Naive B cell (primary cell): ENCODE measurements around the gene CIAPIN1. TPM values are rescaled to one million over a fixed set of nuclear protein-coding genes. Genes with fewer than 3 reads are reported as not detected.
"Not testable (repeated sequence)": the region's sequence is repeated elsewhere in the genome, so short reads cannot be mapped to it uniquely, and the experiment has no call there.

ENCODE experiments used
- ATAC-seq, 2 donors: fragments of 150-1000 bp; cut with Tn5 transposase; 2 replicates each; pipeline ENCODE4 v1.10.0; 2021; ENCODE audit warnings: low read depth in 2 of 2, mild to moderate bottlenecking in 2 of 2, moderate library complexity in 2 of 2
- DNase-seq: peaks from one replicate; pipeline ENCODE4 v3.0.0; 2022
- H3K27ac Mint-ChIP-seq, 6 donors: one replicate each; pipeline ENCODE4 v1.8.0; 2020 to 2022; ENCODE audit warnings: mild to moderate bottlenecking in 6 of 6, mixed read lengths in 6 of 6, moderate library complexity in 5 of 6, inconsistent platforms in 2 of 6
- H3K27me3 Mint-ChIP-seq, 3 donors: one replicate each; pipeline ENCODE4 v1.8.0; 2021 to 2022; ENCODE audit warnings: mixed read lengths in 3 of 3, mild to moderate bottlenecking in 1 of 3
- H3K36me3 Mint-ChIP-seq, 2 donors: one replicate each; pipeline ENCODE4 v1.8.0; 2020 to 2022; ENCODE audit warnings: mixed read lengths in 2 of 2, inconsistent platforms in 1 of 2, mild to moderate bottlenecking in 1 of 2
- H3K4me1 Mint-ChIP-seq, 3 donors: one replicate each; pipeline ENCODE4 v1.8.0; 2020 to 2022; ENCODE audit warnings: mixed read lengths in 3 of 3, inconsistent platforms in 1 of 3, mild to moderate bottlenecking in 1 of 3, moderate library complexity in 1 of 3
- H3K4me3 Mint-ChIP-seq, 8 donors: one replicate each; pipeline ENCODE4 v1.8.0; 2020 to 2022; ENCODE audit warnings: mild to moderate bottlenecking in 8 of 8, mixed read lengths in 8 of 8, moderate library complexity in 8 of 8, inconsistent platforms in 2 of 8
- H3K9me3 Mint-ChIP-seq, 7 donors: one replicate each; pipeline ENCODE4 v1.8.0; 2020 to 2022; ENCODE audit warnings: mixed read lengths in 7 of 7, mild to moderate bottlenecking in 5 of 7, inconsistent platforms in 2 of 7, moderate library complexity in 1 of 7
- polyA plus RNA-seq, 6 donors: library from polyadenylated mRNA; unstranded; fragments of 300-500 nt; fragmentation: Illumina TruSeq; gene quantifications; one replicate each; pipeline ENCODE4 v1.2.3, GENCODE V29; 2021; ENCODE audit warnings: low read depth in 6 of 6

The CIAPIN1 gene
- polyA plus RNA-seq, 6 donors from 2014 or later = 33.4 to 67.2 (median 40.9) TPM

- peaks cover 4 to 11% of the 10 kb centered on the region in 2 donors for H3K36me3 Mint-ChIP-seq
- H3K4me3 Mint-ChIP-seq = peak overlapping the region in 6 of 8 donors; percentile 40 to 88 (median 64)
- DNase-seq (no peak), ATAC-seq (no peak)
- H3K9me3 Mint-ChIP-seq = peaks cover 0 to 12% (median under 1%) of the 10 kb centered on the region in 7 donors
- H3K27ac Mint-ChIP-seq = peak overlapping the region in 1 of 6 donors; percentile 33
- H3K4me1 Mint-ChIP-seq = peaks cover 11 to 24% (median 15%) of the 10 kb centered on the region in 3 donors
- H3K27me3 Mint-ChIP-seq = no peaks in the 10 kb centered on the region
These were observed 1.7 kb downstream of the CIAPIN1 start for GRCh38 chr16:57445510-57445909.

DNA sequence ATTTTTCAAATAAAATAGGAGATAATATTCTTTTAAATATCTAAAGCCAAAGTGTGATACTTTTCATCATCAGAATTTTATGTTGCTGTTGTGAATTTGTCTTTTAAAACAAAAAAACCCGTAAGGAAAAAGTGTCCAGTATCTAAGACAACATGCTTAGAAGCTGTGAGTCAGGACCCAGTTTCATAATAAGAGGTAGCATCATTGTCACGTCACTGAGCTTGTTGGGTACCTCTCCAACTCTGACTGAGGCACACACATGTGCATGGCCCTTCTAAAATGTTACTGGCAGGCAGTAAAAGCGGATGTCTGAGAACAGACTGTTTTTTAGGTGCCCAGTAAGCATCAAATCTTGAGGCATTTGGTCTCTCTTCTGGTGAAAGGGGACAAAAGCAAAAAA is 2.5 kb downstream of the CIAPIN1 start:
- no peak overlapping the region for H3K27ac Mint-ChIP-seq

DNA sequence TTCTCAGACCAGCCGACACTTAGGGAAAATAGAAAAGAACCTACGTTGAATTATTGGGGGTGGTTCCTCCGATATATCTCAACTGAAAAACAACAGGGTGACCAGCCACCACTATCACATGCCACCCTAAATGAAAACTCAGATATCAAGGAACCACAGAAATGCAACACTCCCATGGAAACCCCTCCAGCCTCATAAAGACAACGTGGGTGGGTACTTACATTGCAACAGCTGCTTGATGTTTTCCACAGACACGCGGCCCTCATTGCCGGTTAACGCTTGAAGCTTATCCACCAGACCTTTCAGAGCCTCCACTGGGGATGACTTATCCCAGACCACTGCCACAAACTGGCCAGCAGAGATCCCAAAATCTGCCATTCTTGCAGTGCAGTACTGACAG is 6.6 kb downstream of the CIAPIN1 start:
- not testable (repeated sequence) for ATAC-seq, DNase-seq, H3K27me3 Mint-ChIP-seq, H3K27ac Mint-ChIP-seq, H3K4me1 Mint-ChIP-seq
- peak overlapping the region in 1 of 8 donors; percentile 3 for H3K4me3 Mint-ChIP-seq
- H3K36me3 Mint-ChIP-seq = peaks cover 27 to 39% of the 10 kb centered on the region in 2 donors
- peaks cover 0 to 30% (median 11%) of the 10 kb centered on the region in 7 donors for H3K9me3 Mint-ChIP-seq

More for the DNA sequence above, 2.5 kb downstream of the CIAPIN1 start:
- ATAC-seq = no peak
- no peak for DNase-seq
- peak overlapping the region in 2 of 8 donors; percentile 51 to 69 for H3K4me3 Mint-ChIP-seq
- H3K36me3 Mint-ChIP-seq = peaks cover 12 to 19% of the 10 kb centered on the region in 2 donors
- no peaks in the 10 kb centered on the region for H3K27me3 Mint-ChIP-seq
- peaks cover 10 to 24% (median 15%) of the 10 kb centered on the region in 3 donors for H3K4me1 Mint-ChIP-seq
- peaks cover 0 to 20% (median 8%) of the 10 kb centered on the region in 7 donors for H3K9me3 Mint-ChIP-seq

DNA sequence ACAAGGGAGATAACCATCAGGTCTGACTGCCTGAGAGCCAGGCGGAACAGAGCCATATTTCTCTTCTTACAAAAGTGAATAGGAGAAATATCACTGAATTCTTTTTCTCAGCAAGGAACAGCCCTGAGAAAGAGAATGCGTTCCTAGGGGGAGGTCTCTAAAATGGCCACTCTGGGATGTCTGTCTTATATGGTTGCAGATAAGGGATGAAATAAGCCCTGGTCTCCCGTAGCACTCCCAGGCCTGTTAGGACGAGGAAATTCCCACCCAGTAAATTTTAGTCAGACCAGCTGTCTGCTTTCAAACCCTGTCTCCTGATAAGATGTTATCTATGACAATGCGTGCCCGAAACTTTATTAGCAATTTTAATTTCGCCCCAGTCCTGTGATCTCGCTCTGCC is 7.2 kb downstream of the CIAPIN1 start:
- DNase-seq, H3K4me1 Mint-ChIP-seq, ATAC-seq, H3K27me3 Mint-ChIP-seq: not testable (repeated sequence)
- Mint-ChIP-seq H3K36me3 (peaks cover 28 to 39% of the 10 kb centered on the region in 2 donors), H3K4me3 (peak overlapping the region in 2 of 8 donors; percentile 3), H3K27ac (peak overlapping the region in 1 of 6 donors; percentile 21), H3K9me3 (peaks cover 0 to 30% (median 11%) of the 10 kb centered on the region in 7 donors)

DNA sequence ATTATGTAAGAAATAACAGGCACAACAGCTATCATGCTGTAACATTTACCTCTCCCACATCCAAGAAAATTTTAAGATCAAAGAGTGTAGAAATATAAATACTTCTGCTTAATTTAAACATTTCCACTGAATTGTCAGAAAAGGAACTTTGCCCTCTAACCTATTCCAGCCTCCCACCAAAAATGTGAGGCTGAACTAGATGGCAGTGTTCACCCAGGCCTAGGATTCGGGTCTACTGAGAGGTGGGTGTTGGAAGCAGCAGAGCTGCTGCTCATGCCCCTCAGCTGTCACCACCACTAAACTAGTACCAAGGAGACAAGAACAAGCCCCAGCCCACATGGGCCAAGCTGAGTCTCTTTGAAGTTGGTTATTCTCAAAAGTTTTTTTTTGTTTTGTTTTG is 11.3 kb downstream of the CIAPIN1 start:
- Mint-ChIP-seq H3K27ac (no peak overlapping the region), H3K4me3 (no peak overlapping the region), H3K27me3 (no peaks in the 10 kb centered on the region), H3K9me3 (peaks cover 0 to 21% (median 10%) of the 10 kb centered on the region in 7 donors), H3K36me3 (peaks cover 39 to 55% of the 10 kb centered on the region in 2 donors), H3K4me1 (no peaks in the 10 kb centered on the region)
- DNase-seq (no peak), ATAC-seq (no peak)

GRCh38 chr16:57434003-57434402 is 13.2 kb downstream of the CIAPIN1 start:
- H3K36me3 Mint-ChIP-seq = peaks cover 32 to 53% of the 10 kb centered on the region in 2 donors
- H3K4me1 Mint-ChIP-seq = no peaks in the 10 kb centered on the region
- H3K27ac Mint-ChIP-seq = no peak overlapping the region
- DNase-seq (no peak), ATAC-seq (no peak)
- H3K4me3 Mint-ChIP-seq = no peak overlapping the region
- no peaks in the 10 kb centered on the region for H3K27me3 Mint-ChIP-seq
- H3K9me3 Mint-ChIP-seq = peaks cover 0 to 3% (median 0%) of the 10 kb centered on the region in 7 donors

GRCh38 chr16:57432989-57433388 is 14.2 kb downstream of the CIAPIN1 start:
- Mint-ChIP-seq H3K4me3 (no peak overlapping the region), H3K27me3 (no peaks in the 10 kb centered on the region), H3K4me1 (no peaks in the 10 kb centered on the region), H3K27ac (no peak overlapping the region), H3K9me3 (no peaks in the 10 kb centered on the region), H3K36me3 (peaks cover 31 to 51% of the 10 kb centered on the region in 2 donors)
- no peak for DNase-seq
- no peak for ATAC-seq

GRCh38 chr16:57432505-57432904 is 14.7 kb downstream of the CIAPIN1 start:
- Mint-ChIP-seq H3K27ac (peak overlapping the region in 1 of 6 donors; percentile 33), H3K4me3 (no peak overlapping the region), H3K27me3 (no peaks in the 10 kb centered on the region), H3K4me1 (no peaks in the 10 kb centered on the region), H3K36me3 (peaks cover 33 to 55% of the 10 kb centered on the region in 2 donors), H3K9me3 (peaks cover 0 to under 1% (median 0%) of the 10 kb centered on the region in 7 donors)
- no peak for DNase-seq
- ATAC-seq = no peak

GRCh38 chr16:57430955-57431354 is 16.2 kb downstream of the CIAPIN1 start:
- no peaks in the 10 kb centered on the region for H3K27me3 Mint-ChIP-seq
- no peak for ATAC-seq
- H3K36me3 Mint-ChIP-seq = peaks cover 38 to 59% of the 10 kb centered on the region in 2 donors
- no peak overlapping the region for H3K27ac Mint-ChIP-seq
- H3K4me3 Mint-ChIP-seq = no peak overlapping the region
- DNase-seq = no peak
- peaks cover 0 to 1% (median 0%) of the 10 kb centered on the region in 7 donors for H3K9me3 Mint-ChIP-seq
- no peaks in the 10 kb centered on the region for H3K4me1 Mint-ChIP-seq

DNA sequence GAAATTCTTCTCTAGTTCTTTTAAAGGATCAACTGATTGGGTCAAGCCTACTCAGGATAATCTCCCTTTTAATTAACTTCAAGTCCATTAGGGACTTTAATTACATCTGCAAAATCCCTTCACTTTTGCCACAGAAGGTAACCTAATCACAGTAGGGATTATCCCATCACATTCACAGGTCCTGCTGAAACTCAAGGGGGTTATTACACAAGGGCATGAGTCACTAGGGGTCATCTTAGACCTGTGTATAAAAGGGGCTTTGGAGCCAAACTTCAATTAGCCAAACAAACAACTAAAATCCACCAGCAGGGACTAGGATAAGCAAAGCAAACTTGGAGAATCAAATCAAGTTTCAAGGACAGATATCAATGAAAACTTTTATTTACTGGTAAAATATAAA is 19.4 kb downstream of the CIAPIN1 start:
- Mint-ChIP-seq H3K27me3 (no peaks in the 10 kb centered on the region), H3K27ac (peak overlapping the region in 1 of 6 donors; percentile 86), H3K4me3 (no peak overlapping the region), H3K36me3 (peaks cover 38 to 40% of the 10 kb centered on the region in 2 donors), H3K9me3 (peaks cover 0 to 1% (median 0%) of the 10 kb centered on the region in 7 donors), H3K4me1 (no peaks in the 10 kb centered on the region)
- ATAC-seq (no peak), DNase-seq (no peak)

DNA sequence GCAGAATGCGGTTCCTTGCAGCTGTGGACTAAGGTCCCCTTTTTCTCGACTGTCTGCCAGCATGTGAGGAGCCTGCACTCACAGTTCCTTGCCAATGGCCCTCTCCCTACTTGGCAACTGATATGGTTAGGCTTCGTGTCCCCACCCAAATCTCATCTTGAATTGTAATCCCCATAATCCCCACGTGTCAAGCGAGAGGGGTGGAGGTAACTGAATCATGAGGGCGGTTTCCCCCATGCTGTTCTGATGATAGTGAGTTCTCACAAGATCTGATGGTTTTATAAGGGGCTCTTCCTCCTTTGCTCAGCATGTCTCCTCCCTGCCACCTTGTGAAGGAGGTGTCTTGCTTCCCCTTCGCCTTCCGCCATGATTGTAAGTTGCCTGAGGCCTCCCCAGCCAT is 19.9 kb downstream of the CIAPIN1 start:
- Mint-ChIP-seq H3K36me3 (peaks cover 38 to 40% of the 10 kb centered on the region in 2 donors), H3K4me3 (no peak overlapping the region), H3K27me3 (no peaks in the 10 kb centered on the region), H3K27ac (peak overlapping the region in 3 of 6 donors; percentile 54 to 86 (median 86)), H3K4me1 (no peaks in the 10 kb centered on the region), H3K9me3 (peaks cover 0 to 1% (median 0%) of the 10 kb centered on the region in 7 donors)
- ATAC-seq (no peak), DNase-seq (no peak)

- no peak for ATAC-seq
- H3K27ac Mint-ChIP-seq = no peak overlapping the region
- peaks cover 35 to 36% of the 10 kb centered on the region in 2 donors for H3K36me3 Mint-ChIP-seq
- H3K9me3 Mint-ChIP-seq = peaks cover 0 to 1% (median 0%) of the 10 kb centered on the region in 7 donors
- H3K4me3 Mint-ChIP-seq = no peak overlapping the region
- DNase-seq = no peak
- H3K27me3 Mint-ChIP-seq = no peaks in the 10 kb centered on the region
- H3K4me1 Mint-ChIP-seq = no peaks in the 10 kb centered on the region
These were observed 20.8 kb downstream of the CIAPIN1 start for GRCh38 chr16:57426356-57426755.

DNA sequence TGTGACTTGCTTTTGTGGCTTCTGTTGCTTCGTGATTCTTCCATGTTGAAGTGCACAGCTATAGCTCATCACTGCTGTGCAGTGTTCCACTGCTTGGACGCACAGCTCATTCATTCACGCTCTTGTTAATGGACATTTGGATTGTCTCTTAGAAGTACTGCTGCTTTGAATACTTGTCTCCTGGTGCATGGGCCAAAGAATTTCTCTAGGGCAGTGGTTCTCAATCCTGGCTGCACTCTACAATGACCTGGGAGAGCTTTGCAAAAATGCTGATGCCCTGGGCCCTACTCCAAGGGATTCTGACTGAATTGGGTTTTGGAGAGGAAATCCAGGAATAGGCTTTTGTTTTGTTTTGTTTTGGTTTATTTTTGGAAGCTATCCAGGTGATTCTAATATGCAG is 22.6 kb downstream of the CIAPIN1 start:
- DNase-seq = no peak
- Mint-ChIP-seq H3K27ac (no peak overlapping the region), H3K27me3 (no peaks in the 10 kb centered on the region), H3K36me3 (peaks cover 18 to 20% of the 10 kb centered on the region in 2 donors), H3K4me1 (peaks cover 0 to 2% (median 0%) of the 10 kb centered on the region in 3 donors), H3K4me3 (no peak overlapping the region), H3K9me3 (peaks cover 0 to 1% (median 0%) of the 10 kb centered on the region in 7 donors)
- ATAC-seq = no peak

DNA sequence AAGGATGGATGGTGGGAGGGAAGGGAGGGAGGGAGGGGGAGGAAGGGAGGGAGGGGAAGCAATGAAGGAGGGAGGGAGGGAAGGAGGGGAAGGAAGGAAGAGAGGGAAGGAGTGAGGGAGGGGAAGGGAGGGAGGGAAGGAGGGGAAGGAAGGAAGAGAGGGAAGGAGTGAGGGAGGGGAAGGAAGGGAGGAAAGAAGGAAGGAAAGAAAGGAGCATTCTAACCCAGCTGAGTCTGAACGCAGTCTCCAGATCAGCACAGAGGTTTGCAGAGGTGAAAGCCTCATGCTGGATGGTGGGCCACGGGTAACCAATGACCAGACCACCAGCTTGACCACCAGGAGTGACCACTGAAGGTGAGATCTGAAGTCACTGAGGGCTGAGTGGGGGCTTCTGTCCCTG is 24.0 kb downstream of the CIAPIN1 start:
- Mint-ChIP-seq H3K27ac (no peak overlapping the region), H3K4me1 (peaks cover 7 to 14% (median 7%) of the 10 kb centered on the region in 3 donors), H3K4me3 (no peak overlapping the region), H3K36me3 (peaks cover 8 to 10% of the 10 kb centered on the region in 2 donors), H3K27me3 (no peaks in the 10 kb centered on the region), H3K9me3 (peaks cover 0 to 1% (median 0%) of the 10 kb centered on the region in 7 donors)
- DNase-seq = no peak
- no peak for ATAC-seq
